ENCODE results near the gene RAB6A. TPM values are rescaled to one million over a fixed set of nuclear protein-coding genes. Genes with fewer than 3 reads are reported as not detected.

Gene RAB6A
- total RNA-seq, 2 donors from 2014 or later = 66.3 TPM

DNA sequence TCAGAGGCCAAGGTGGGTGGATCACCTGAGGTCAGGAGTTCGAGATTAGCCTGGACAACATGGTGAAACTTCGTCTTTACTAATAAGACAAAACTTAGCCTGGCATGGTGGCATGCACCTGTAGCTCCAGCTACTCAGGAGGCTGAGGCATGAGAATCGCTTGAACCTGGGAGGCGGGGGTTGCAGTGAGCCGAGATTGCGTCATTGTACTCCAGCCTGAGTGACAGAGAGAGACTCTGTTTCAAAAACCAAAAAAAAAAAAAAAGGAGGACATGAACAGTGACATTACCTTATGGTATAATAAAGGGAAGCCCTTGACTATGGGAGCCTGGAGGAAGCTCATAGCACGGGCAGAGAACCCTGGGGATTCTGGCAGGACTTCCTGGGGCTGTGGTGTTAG lies 131.0 kb downstream of the RAB6A start:
- no peak overlapping the region for H3K27ac Mint-ChIP-seq
- DNase-seq (ENCODE audit: low spot score in 2 of 2) = no peak
- no peaks in the 10 kb centered on the region for H3K36me3 Mint-ChIP-seq
- no peaks in the 10 kb centered on the region for H3K9me3 Mint-ChIP-seq
- ATAC-seq = no peak

DNA sequence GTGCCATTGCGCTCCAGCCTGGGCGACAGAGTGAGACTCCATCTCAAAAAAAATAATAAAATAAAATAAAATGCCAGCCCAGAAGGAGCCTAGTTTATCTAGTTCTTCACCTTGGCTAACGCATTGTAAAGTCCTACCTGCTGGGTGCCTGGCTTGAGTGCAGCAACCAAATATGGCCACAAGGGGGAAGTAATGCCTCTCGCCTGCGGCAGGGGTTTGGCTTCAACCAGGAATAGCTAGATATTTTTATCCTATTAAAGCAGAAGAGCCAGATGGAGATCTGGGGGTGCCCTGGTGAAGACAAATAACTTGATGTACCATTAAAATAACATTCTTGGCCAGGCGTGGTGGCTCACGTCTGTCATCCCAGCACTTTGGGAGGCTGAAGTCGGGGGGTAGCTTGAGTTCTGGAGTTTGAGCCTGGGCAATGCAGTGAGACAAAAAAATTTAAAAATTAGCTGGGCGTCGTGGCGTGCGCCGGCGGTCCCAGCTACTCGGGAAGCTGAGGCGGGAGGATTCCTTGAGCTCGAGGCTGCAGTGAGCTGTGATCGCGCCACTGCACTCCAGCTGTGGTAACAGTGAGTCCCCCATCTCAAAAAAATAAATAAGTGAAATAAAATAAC lies 135.1 kb downstream of the RAB6A start:
- H3K27ac Mint-ChIP-seq = no peak overlapping the region
- no peaks in the 10 kb centered on the region for H3K36me3 Mint-ChIP-seq
- peak in 1 of 2 donors; percentile 74 for DNase-seq (ENCODE audit: low spot score in 2 of 2)
- peak; percentile 69 to 78 for ATAC-seq
- no peaks in the 10 kb centered on the region for H3K9me3 Mint-ChIP-seq

Other genes starting within 250 kb of the RAB6A start
- 10 to 100 TPM; 16.6 to 23.4 TPM for gene FAM168A, start 163.0 kb downstream of the RAB6A start, total RNA-seq
- 10 to 100 TPM; 16.4 to 19.9 TPM for gene PLEKHB1, start 114.5 kb downstream of the RAB6A start, total RNA-seq
- 10 to 100 TPM; 24.0 to 41.9 TPM for gene MRPL48, start 26.8 kb upstream of the RAB6A start, total RNA-seq
- 10 to 100 TPM; 67.9 to 94.6 TPM for gene COA4, start 115.8 kb upstream of the RAB6A start, total RNA-seq
- 10 to 100 TPM; 41.3 to 45.1 TPM for gene PAAF1, start 115.9 kb upstream of the RAB6A start, total RNA-seq
- under 1 TPM; 0.29 to 0.32 TPM for gene DNAJB13, start 190.0 kb upstream of the RAB6A start, total RNA-seq
- 100 to 1,000 TPM; 271 to 326 TPM for gene UCP2, start 221.8 kb upstream of the RAB6A start, total RNA-seq
- 1 to 10 TPM; 1.5 to 2.7 TPM for gene UCP3, start 248.0 kb upstream of the RAB6A start, total RNA-seq

Measured in activated naive CD4-positive, alpha-beta T cell treated with anti-CD3 and anti-CD28 coated beads, Interleukin-2, amount 50 U/mL, for 72 hours (primary cell).